ENCODE measurements around the gene DNAJC28.
"Not testable (repeated sequence)": the region's sequence is repeated elsewhere in the genome, so short reads cannot be mapped to it uniquely, and the experiment has no call there.

DNA sequence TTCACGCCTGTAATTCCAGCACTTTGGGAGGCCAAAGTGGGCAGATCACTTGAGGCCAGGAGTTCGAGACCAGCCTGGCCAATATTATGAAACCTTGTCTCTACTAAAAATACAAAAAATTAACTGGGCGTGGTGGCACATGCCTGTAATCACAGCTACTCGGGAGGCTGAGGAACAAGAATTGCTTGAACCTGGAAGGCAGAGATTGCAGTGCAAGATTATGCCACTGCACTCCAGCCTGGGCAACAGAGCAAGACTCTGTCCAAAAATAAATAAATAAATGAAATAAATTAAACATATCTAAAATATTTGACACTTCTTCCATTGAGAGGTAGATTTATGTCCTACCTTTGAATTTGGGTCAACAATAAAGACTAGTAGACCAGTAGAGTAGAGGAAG is 22.3 kb downstream of the DNAJC28 start:
- TF ChIP-seq, protein P1, sequence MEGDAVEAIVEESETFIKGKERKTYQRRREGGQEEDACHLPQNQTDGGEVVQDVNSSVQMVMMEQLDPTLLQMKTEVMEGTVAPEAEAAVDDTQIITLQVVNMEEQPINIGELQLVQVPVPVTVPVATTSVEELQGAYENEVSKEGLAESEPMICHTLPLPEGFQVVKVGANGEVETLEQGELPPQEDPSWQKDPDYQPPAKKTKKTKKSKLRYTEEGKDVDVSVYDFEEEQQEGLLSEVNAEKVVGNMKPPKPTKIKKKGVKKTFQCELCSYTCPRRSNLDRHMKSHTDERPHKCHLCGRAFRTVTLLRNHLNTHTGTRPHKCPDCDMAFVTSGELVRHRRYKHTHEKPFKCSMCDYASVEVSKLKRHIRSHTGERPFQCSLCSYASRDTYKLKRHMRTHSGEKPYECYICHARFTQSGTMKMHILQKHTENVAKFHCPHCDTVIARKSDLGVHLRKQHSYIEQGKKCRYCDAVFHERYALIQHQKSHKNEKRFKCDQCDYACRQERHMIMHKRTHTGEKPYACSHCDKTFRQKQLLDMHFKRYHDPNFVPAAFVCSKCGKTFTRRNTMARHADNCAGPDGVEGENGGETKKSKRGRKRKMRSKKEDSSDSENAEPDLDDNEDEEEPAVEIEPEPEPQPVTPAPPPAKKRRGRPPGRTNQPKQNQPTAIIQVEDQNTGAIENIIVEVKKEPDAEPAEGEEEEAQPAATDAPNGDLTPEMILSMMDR (IDR thresholded peaks at IDR 0.05): not testable (repeated sequence)
- not testable (repeated sequence) for TF ChIP-seq POLR2A, EP300 (IDR thresholded peaks at IDR 0.05)
